HG02938 (cell line): ENCODE measurements around the gene WWOX.

Source experiments
- ATAC-seq: cut with Tn5 transposase; IDR thresholded peaks from one replicate; pipeline ENCODE4 v1.9.1; 2021; ENCODE audit warnings: mild to moderate bottlenecking, moderate library complexity; ENCODE audit not compliant: unreplicated experiment

WWOX gene

DNA sequence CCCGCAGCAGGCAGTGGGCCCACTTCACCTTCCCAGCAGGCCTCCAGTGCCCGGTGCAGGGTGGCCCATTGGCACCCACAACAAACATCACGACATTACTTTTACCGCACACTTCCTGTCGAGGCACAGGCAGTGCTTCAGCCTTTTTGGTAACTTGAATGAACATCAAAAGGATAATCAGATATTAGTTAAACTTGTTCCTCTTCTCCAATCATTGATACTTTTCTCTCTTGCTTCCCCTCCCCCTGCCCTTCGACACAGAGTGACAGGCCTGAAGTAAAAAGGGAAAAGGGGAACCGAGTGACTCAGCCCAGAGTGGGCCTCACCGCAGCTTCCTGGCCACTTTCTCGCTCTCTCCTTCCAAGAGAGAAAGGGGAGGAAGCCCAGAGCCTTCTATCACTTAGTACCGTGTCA, 994.1 kb downstream of the WWOX start:
- peak; percentile 52 for ATAC-seq

GRCh38 chr16:79096246-79096645, 996.8 kb downstream of the WWOX start:
- ATAC-seq = no peak

DNA sequence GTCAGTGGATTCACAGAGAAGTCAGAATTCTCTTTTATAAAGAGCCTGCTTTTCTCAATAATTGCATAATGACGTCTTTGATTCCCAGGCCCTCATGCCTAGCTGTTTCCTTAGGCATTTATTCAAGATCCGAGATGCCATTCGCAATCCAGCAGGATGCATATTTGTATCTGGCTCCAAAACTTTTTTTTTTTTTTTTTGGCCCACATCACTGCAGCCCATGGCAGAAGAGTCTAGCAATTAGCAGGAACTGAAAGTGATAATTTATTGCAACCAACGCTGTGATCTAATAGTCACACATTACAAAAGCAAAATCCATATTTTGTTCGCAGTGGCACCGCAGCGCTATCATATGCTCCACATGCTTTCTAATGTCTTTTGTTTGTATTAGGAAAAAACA, 997.7 kb downstream of the WWOX start:
- no peak for ATAC-seq

DNA sequence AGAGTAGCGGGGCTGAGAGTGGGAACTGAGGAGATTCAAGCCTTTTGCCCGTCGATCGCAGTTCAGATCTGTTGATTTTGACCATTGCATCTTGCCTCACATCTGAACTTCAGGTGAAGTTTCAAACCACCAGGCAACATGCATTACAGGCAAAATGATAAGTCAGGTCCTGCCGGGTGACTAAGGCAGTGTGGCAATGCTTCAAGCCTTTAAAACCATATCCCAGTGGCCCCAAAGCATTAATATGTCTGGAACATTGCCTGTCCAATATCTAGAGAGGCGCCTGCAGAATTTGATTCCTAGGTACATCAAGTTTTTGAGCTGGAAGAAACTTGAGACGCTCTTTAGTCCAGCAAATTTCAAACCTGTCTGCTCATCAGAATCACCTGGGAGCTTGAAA, 998.3 kb downstream of the WWOX start:
- no peak for ATAC-seq

- no peak for ATAC-seq
These were observed 999.5 kb downstream of the WWOX start for GRCh38 chr16:79098907-79099306.

GRCh38 chr16:79099716-79100115, 1000.3 kb downstream of the WWOX start:
- ATAC-seq = no peak

DNA sequence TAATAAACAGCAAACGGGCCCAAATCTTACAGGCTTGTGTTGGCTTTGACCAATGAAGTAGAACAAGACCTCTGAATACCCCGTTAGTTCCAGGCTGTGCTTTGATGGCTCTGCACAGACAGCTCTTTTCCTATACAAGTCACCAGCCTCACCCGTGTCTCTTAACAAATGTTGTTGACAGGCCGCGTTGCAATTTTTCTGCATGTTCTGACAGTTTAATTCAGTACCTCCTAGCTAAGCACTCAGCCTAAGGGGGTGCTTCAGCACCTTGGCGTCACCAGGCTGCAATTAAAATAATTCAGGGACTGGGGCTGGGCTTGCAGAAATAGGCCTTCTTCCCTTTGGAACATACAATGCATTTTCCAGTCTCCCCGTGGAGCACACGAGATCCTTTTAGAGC, 1001.0 kb downstream of the WWOX start:
- no peak for ATAC-seq

- ATAC-seq = no peak
These were observed 1002.0 kb downstream of the WWOX start for GRCh38 chr16:79101491-79101890.

GRCh38 chr16:79104567-79104966, 1005.1 kb downstream of the WWOX start:
- ATAC-seq = no peak

GRCh38 chr16:79107301-79107700, 1007.8 kb downstream of the WWOX start:
- ATAC-seq = no peak

- no peak for ATAC-seq
These were observed 1010.3 kb downstream of the WWOX start for GRCh38 chr16:79109771-79110170.

- no peak for ATAC-seq
These were observed 1010.8 kb downstream of the WWOX start for GRCh38 chr16:79110242-79110641.

DNA sequence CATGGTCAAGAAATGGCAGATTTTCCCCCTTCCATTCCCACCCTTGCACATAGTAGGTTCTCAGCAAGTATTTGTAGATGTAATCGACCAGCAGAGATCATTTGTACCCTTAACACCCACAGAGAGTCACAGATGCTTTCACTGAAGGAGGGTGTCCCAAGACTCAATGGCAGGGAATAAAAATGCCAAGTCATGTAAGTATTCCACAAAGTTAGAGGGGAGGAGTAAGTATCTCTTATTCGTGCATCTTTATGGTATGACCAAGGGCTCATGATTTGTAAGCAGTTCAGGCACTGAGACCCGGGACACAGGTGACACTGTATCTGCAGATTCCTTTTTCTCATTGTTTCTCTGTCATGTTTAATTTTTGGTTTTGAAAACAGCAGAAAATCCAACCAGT, 1011.5 kb downstream of the WWOX start:
- ATAC-seq = no peak

- no peak for ATAC-seq
These were observed 1013.0 kb downstream of the WWOX start for GRCh38 chr16:79112462-79112861.

DNA sequence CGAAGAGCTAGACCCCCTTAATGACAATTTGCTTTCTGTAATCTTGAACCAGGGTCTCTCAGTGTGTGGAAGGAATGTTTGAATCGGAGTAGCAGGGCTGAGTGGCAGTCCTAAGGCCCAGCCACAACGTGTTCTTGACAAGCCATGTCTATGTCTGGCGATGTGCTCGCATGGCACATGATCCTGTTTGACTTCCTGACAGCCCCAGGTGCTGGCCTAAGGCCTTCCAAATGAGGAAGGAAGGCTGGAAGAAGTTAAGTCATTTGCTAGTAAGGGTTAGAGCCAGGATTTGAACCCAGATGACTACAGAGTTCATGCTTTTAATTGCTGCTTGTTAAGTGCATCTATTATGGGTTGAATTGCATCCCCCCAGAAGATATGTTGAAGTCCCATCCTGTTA, 1014.4 kb downstream of the WWOX start:
- ATAC-seq = no peak

- ATAC-seq = no peak
These were observed 1015.3 kb downstream of the WWOX start for GRCh38 chr16:79114759-79115158.

DNA sequence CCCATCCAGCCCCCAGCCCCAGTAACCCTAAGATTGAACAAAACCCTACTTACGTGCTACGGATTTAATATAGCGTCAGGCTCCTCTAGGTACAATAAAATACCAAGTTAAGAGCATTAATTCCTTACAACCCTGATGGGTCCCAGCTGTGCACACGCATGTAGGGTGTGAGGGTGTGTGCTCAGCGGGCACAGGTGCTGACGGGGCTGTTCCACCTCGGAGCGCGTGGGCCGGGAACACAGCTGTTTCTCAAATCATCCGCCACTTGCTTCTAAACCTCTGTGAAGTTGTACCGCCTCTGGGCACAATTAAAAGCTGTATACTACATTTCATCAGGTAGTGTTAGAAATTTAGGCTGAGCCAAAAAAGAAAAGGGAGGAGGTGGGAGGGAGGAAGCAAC, 1022.5 kb downstream of the WWOX start:
- no peak for ATAC-seq

DNA sequence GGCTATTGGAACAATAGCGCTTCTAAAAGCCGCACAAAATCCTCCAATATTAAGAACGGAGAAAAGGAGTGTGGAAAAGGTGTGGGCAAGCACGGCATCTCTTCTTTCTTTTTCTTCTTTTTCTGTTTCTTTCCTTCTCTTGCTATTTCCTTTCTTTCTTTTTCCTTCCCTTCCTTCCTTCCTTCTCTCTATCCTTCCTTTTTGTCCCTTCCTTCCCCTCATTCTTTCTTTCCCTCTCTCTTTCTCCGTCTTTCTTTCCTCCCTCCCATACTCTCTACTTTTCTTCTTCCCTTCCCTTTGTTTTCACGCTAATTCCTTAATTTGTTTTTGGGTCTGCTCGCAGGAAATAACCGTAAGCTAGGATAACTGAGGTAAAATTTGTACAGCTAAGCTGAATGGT, 1022.9 kb downstream of the WWOX start:
- no peak for ATAC-seq

DNA sequence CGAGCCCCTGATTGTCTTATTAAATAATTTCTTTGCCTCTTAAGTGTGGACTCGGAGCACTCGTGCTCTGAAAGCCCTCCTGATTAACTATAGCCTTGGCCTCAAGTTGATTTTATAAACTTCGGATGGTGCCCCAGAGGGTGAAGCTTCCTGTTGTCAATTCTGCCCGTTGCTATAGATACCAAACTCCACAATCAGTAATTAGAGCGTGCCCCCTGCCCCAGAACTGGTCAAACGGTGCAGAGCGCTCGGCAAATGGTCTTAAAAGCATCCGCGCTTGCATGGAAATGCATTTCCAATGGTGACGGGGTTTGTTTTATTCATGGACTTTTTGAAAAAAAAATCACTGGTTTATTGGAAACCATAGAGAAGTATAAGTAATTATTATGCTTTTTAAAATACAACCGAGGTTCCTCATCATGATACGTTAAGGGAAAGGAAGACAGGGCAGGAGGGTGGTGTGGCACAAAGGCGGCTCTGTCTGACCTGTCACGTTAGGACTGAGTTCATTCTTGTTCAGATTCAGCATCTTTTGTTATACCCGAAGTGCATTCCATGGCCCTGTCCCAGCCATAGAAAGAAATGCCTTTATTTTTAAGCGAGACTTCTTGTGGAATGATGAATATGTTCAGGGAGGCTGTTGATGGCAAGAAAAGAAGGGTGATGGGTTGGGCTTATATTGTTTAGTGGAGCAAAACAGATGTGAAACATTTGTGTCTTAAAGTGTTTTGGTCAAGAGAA, 1024.7 kb downstream of the WWOX start:
- ATAC-seq = no peak

GRCh38 chr16:79127766-79128165, 1028.3 kb downstream of the WWOX start:
- ATAC-seq = no peak

DNA sequence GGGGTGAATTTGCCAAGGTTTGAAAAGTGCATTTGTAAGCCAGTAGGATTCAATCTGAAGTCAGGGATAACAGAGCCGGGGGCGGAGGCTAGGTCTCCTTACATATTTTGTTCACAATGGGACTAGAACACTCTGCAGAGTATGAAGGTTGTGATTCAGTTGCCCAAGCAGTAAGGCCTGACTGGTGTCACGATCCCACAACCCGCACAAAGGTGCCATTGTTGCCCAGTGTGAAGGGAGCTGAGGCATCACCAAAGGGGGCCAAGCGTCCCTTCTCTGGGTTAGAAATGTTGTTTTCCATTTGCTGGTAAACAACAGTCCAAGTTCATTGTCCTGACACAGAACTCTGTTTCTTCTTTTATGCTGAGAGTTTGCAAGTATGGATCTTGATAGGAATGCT, 1029.3 kb downstream of the WWOX start:
- ATAC-seq = no peak

GRCh38 chr16:79130616-79131015, 1031.2 kb downstream of the WWOX start:
- no peak for ATAC-seq
